GM19468 (cell line): Measurements from ENCODE around the gene CPXM1.

Experiments
- ATAC-seq: cut with Tn5 transposase; IDR thresholded peaks from one replicate; pipeline ENCODE4 v1.9.1; 2021; ENCODE audit warnings: mild to moderate bottlenecking, moderate library complexity, moderate number of reproducible peaks; ENCODE audit not compliant: unreplicated experiment; ENCODE audit errors: extremely low read depth

Gene CPXM1

GRCh38 chr20:2804852-2805688 is 4.6 kb upstream of the CPXM1 start:
- no peak for ATAC-seq

GRCh38 chr20:2804041-2804828 is 3.8 kb upstream of the CPXM1 start:
- no peak for ATAC-seq

- ATAC-seq: no peak
Observed at GRCh38 chr20:2801286-2801728, 880 bp upstream of the CPXM1 start.

DNA sequence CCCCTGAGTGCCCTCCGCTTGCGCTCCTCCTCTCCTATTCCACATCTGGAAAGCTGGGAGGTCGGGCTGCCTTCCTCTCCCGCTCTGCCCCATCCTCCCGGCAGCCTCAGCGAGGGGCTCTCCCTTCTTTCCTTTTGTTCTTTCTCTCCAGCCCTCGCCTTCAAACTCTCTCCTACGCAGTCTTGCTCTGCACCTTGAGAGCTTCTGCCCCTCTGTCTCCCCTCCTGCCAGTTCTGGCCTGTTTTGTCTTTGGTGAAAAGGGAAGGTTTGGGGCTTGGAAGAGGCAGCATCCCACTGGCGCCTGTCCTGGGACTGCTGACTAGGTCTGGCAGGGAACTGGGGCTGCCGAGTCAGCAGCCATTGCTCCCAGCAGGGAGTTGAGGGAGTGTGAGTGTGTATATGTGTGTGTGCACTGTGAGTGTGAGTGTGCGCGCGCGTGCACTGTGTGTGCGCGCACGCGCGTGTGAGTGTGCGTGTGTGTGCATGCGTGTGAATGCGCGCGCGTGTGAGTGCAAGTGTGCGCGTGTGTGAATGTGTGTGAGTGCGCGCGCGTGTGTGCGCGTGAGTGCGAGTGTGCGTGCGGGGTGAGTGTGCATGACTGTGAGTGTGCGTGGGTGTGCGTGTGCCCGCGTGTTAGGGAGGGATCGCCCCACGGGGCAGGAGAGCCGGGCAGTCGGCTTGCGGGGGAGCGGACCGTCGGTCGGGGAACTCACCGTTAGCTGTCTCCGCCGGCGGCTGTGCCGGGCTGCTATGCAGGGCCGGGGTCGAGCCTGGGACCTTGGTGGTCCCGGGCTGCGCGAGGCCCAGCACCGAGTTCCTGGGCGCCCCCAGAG is 523 bp downstream of the CPXM1 start:
- ATAC-seq: no peak

- ATAC-seq: no peak
Observed at GRCh38 chr20:2799271-2799670, 1.2 kb downstream of the CPXM1 start.

DNA sequence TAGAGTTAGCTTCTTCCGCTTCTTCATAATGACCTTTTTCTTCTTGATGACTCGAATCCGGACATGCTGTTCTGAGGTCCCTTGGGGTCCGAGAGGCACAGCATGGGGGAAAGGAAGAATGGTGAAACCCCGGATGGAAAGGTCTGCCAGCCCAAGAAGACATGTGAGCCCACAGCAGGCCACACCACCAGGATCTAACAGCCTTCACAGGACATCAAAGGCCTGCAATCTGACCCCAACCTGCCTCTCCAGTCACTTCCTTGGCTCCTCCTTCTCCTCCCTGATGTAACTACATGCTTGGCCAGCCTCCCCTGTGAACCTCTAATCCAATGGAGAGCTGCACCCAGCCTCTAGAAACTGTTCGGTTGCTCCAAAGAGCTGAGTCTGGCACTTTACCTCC is 1.6 kb downstream of the CPXM1 start:
- no peak for ATAC-seq

DNA sequence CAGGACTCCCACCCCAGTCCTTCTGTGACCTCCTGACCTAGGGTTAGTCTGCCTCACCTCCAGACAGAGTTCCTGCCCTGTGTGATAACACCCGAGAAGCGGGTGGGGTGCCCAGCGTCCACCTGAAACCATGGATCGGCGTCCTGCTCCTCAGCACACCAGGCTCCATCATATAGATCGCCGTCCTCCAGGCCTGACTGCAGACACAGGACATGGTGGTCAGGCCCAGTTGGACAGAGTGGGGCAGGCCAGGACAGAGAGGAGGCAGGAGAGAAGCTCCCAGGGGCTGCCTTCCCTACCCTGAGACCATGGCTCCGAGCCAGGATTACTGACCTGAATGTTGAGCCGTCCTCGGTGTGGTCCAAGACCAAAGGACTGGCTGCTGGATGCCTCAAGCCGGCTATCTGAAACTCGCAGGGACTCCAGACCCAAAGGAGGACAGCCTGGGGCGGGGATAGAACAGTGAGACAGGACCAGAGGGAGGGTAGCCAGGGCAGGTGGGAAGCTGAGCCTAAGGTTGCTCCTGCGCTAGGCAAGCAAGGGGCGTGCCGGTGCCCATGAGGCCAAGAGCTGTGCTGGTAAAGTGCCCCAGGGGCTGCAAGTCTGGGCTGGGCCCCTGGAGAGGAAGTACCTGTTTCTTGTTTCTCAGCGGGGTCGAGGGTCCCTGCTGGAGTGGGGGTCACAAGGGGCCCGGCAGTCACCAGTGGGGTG is 2.2 kb downstream of the CPXM1 start:
- no peak for ATAC-seq

DNA sequence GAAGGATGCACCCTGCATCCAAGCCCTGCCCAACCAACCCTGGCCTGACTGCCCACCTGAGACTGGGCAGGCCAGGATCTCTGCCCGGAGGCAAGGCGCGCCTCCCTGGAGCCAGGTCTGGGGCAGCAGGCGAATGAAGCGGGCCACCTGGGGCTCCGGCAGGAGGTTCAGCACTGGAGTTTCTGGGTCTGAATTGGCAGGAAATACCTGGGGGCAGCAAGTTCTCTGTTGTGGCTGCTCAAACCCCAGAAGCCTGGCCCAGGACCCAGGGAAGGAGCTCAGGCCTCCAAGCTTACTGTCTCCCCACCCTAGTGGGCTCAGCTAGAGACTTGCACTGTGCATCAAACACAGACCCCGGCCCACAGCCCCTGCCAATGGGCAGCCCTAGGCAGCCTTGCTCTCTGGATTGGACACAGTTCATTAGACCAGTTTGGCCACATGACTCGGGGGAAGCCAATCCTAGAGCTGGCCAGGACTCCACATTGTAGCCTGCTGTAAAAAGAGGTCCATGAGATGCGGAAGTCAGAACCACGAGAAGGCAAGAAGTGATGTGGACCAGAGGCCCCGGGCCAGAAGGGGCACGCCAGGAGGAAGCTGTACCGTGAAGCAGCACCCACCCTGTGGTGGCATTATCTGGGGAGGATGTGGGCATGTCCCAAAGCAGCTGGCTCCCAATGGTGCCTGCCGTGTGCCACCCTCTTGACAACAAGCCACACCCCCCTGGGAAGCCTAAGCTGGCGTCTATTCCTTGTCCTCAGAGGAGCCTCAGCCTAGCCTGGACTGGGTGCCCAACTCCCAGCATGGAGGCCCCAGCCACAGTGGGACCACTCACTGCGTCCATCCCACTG is 3.1 kb downstream of the CPXM1 start:
- ATAC-seq: no peak

DNA sequence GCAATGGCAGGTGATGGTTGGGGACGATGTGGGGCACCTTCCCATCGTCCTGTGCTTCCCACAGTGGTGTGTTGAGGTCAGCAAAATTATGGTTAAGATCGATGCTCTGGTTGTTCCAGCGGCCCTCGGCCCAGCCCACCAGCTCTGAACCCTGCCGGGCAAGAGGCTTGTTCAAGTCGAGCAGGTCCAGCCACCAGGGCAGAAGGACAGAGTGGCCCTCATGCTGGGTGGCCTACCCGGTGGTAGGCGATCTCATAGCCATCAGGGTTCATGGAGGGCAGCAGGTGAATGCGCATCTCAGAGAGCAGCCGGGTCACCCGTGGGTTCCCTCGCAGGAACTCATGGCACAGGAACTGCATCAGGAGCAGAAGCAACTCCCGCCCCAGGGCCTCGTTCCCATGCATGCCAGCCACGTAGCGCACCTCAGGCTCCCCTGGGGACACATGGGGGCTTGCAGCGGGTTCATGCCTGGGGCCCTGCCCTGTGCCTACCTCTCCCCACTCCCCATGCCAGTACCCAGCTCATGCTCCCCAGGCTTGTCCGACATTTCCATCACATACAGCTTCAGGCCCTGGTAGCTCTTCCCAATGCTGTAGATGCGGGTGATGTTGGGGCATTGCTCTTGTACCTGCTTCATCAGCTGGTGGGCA is 4.3 kb downstream of the CPXM1 start:
- ATAC-seq: no peak

GRCh38 chr20:2795451-2795850 is 5.0 kb downstream of the CPXM1 start:
- ATAC-seq: no peak

- no peak for ATAC-seq
Observed at GRCh38 chr20:2794866-2795447, 5.5 kb downstream of the CPXM1 start.

DNA sequence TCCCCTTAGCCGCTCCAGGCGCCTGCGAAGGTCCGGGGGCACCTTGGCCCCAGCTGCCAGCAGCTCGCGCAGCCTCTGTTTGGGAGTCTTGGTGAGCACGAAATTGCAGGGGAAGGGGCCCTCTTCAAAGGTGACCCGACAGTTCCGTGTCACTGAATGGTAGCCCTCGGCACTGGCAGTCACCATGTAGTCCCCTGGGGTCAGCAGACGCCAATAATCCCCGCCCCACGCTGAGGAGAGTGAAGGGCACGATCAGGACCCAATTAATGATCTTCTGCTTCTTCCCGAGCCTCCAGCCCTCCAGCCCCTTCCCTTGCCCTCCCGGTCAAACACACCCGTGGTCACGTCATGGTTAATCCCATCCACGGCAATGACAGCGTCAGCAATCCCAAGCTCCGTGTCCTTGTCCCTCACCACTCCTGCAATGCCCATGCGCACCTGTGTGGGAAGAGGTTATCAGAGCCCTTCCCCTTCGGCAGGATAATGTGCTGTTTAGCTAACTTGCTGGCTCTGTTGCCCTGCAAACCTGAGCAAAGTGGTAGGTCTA is 6.2 kb downstream of the CPXM1 start:
- ATAC-seq: no peak

DNA sequence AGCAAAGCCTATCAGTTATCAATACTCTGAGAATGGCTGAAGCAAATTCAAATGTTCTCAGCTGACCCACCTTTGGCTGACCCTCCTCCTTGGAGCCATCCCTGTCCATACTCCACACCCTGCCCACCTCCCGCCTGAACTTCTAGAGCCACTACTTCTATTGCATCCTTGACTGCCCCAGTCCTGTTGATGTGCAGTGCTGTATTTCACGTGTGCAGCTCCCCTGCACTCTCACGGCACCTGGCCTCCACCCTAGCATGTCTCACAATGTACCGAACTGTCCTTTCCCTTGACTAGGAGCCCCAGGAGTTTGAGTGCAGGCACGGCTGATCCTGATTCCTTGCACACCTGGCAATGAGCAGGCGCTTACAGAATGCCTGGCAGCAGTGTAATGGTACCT is 7.0 kb downstream of the CPXM1 start:
- no peak for ATAC-seq

DNA sequence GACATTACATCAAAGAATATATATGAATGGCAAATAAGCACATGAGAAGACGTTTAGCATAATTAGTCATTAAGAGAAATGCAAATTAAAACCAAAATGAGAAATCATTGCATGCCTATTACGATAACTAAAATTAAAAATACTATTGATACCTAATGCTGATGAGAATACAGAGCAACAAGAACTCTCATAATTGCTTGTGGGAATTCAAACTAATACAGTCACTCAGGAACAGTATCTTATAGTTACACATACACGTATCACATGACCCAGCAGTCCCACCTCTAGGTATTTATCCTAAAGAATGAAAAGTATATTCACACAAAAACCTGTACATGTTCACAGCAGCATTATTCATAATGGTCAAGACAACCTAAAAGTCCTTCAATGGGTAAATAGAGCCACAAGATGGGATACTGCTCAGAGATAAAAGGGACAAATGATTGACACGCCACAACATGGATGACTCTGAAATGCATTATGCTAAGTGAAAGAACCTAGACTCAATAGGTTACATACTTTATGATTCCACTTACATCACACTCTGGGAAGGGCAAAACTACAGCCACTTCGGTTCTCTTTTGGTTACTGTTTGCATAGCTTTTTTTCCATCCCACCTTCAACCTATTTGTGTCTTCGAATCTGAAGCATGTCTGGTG is 16.4 kb downstream of the CPXM1 start:
- ATAC-seq: no peak

GRCh38 chr20:2780948-2781347 is 19.5 kb downstream of the CPXM1 start:
- ATAC-seq: no peak

GRCh38 chr20:2778602-2779321 is 21.7 kb downstream of the CPXM1 start:
- no peak for ATAC-seq

DNA sequence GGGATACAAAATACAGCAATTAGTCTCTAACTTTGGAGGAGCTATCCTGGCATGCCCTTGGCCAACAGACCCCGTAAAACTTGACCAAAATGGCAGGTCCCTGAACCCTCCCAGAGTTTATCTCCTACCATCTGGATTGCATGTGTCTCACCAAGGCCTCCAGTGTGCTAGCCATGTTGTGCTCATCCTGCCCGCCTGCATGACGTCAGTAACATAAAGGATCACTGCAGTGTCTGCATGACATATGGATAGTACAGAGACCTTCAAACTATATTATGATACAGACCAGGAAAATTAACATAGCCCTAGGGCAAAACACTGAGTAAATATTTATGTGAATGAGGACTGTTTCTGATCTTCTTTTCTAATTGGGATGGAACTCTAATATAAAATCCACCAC is 25.3 kb downstream of the CPXM1 start:
- ATAC-seq: no peak
